GM18520 (cell line): Measurements from ENCODE around the gene GEMIN5.

Experiments
- ATAC-seq: cut with Tn5 transposase; IDR thresholded peaks from one replicate; pipeline ENCODE4 v1.9.1; 2021; ENCODE audit not compliant: unreplicated experiment

Gene GEMIN5

GRCh38 chr5:154850255-154851062 is 87.6 kb downstream of the GEMIN5 start, which contains the start of gene FAXDC2:
TSS of gene FAXDC2 (minus strand) at chr5:154850603. CDS start at chr5:154838178, 12,425 bp downstream.
- ATAC-seq: no peak

GRCh38 chr5:154849791-154850201 is 88.2 kb downstream of the GEMIN5 start:
- ATAC-seq: no peak

GRCh38 chr5:154849264-154849785 is 88.7 kb downstream of the GEMIN5 start:
- no peak for ATAC-seq

- no peak for ATAC-seq
These were observed 93.2 kb downstream of the GEMIN5 start for GRCh38 chr5:154844809-154845208.

- no peak for ATAC-seq
These were observed 95.1 kb downstream of the GEMIN5 start for GRCh38 chr5:154842689-154843530.

- ATAC-seq: no peak
These were observed 96.7 kb downstream of the GEMIN5 start for GRCh38 chr5:154841273-154841661.

GRCh38 chr5:154840435-154841272 is 97.4 kb downstream of the GEMIN5 start:
- no peak for ATAC-seq
